ENCODE data around the gene TAB3.

GRCh38 chrX:30887721-30888120, 1.3 kb downstream of the TAB3 start:
- TF ChIP-seq, protein P1, sequence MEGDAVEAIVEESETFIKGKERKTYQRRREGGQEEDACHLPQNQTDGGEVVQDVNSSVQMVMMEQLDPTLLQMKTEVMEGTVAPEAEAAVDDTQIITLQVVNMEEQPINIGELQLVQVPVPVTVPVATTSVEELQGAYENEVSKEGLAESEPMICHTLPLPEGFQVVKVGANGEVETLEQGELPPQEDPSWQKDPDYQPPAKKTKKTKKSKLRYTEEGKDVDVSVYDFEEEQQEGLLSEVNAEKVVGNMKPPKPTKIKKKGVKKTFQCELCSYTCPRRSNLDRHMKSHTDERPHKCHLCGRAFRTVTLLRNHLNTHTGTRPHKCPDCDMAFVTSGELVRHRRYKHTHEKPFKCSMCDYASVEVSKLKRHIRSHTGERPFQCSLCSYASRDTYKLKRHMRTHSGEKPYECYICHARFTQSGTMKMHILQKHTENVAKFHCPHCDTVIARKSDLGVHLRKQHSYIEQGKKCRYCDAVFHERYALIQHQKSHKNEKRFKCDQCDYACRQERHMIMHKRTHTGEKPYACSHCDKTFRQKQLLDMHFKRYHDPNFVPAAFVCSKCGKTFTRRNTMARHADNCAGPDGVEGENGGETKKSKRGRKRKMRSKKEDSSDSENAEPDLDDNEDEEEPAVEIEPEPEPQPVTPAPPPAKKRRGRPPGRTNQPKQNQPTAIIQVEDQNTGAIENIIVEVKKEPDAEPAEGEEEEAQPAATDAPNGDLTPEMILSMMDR (IDR thresholded peaks at IDR 0.05), result no peak
- no peak for TF ChIP-seq POLR2A (IDR thresholded peaks at IDR 0.05; ENCODE audit: low read depth)
- TF ChIP-seq POLR2AphosphoS5 (IDR thresholded peaks at IDR 0.05), result no peak
